Smooth muscle cell (in vitro differentiated cells): ENCODE results near the gene TUBA1B. TPM values are rescaled to one million over a fixed set of nuclear protein-coding genes. Genes with fewer than 3 reads are reported as not detected.
A peak's percentile ranks its signal among the peaks of the same experiment; 100 is the strongest.

Experiments
- DNase-seq: peaks from one replicate; lab custom pipeline; 2025; ENCODE audit not compliant: unreplicated experiment; lab: John Stamatoyannopoulos, UW
- H2AFZ ChIP-seq: fragments of 200-600 bp; sonication (generic); 2 replicates; pipeline ENCODE4 v1.6.0; 2016; ENCODE audit warnings: antibody characterized with exemption, low read depth, mild to moderate bottlenecking
- H3F3A ChIP-seq: fragments of 200-600 bp; sonication (generic); 2 replicates; pipeline ENCODE4 v1.6.0; 2017; ENCODE audit warnings: antibody characterized with exemption, low read depth
- H3K27ac ChIP-seq: fragments of 200-600 bp; sonication (generic); 2 replicates; pipeline ENCODE4 v1.5.1; 2016; ENCODE audit warnings: low read depth, mild to moderate bottlenecking
- H3K27me3 ChIP-seq: fragments of 200-600 bp; sonication (generic); 2 replicates; pipeline ENCODE4 v1.6.1; 2016; ENCODE audit warnings: low read depth, mild to moderate bottlenecking
- H3K36me3 ChIP-seq: fragments of 200-600 bp; sonication (generic); 2 replicates; pipeline ENCODE4 v1.5.1; 2016; ENCODE audit warnings: low read depth
- H3K4me1 ChIP-seq: fragments of 200-600 bp; sonication (generic); 2 replicates; pipeline ENCODE4 v1.5.1; 2016; ENCODE audit warnings: low read depth
- H3K4me2 ChIP-seq: fragments of 200-600 bp; sonication (generic); 2 replicates; pipeline ENCODE4 v1.6.0; 2016; ENCODE audit warnings: mild to moderate bottlenecking
- H3K4me3 ChIP-seq: fragments of 200-600 bp; sonication (generic); 2 replicates; pipeline ENCODE4 v1.5.1; 2016; ENCODE audit warnings: mild to moderate bottlenecking
- H3K79me2 ChIP-seq: fragments of 200-600 bp; sonication (generic); 2 replicates; pipeline ENCODE4 v1.6.0; 2016; ENCODE audit warnings: low read depth, mild to moderate bottlenecking
- H3K9ac ChIP-seq: fragments of 200-600 bp; sonication (generic); 2 replicates; pipeline ENCODE4 v1.6.0; 2016; ENCODE audit warnings: low read depth
- H3K9me3 ChIP-seq: fragments of 200-600 bp; sonication (generic); replicated peaks from 2 replicates; pipeline ENCODE4 v1.5.1; 2016; ENCODE audit warnings: low read depth
- H4K20me1 ChIP-seq: fragments of 200-600 bp; sonication (generic); 2 replicates; pipeline ENCODE4 v1.6.0; 2016; ENCODE audit warnings: low read depth
- WGBS: methylation state at CpG from one replicate; pipeline ENCODE4 v1.1.7; 2016; ENCODE audit warnings: low lambda C conversion rate; 5-methylcytosine and 5-hydroxymethylcytosine counted together
- polyA plus RNA-seq: library from polyadenylated mRNA; unstranded; fragments of >200 nt; fragmentation: Nextera tagmentation; extraction: Ambion mirVana; gene quantifications from 2 replicates; pipeline ENCODE4 v1.2.1, GENCODE V29; 2016
- total RNA-seq: library from RNA; depleted of rRNA; stranded (reverse); fragments of >200 nt; gene quantifications from 2 replicates; pipeline ENCODE4 v1.2.3, GENCODE V29; 2014
- TF ChIP-seq, protein P1 (sequence below): fragments of 200-600 bp; sonication (generic); IDR thresholded peaks from 2 replicates; pipeline ENCODE4 v1.5.1; 2017; ENCODE audit warnings: borderline replicate concordance, mild to moderate bottlenecking, antibody characterized with exemption; ENCODE audit not compliant: insufficient read depth, poor library complexity, severe bottlenecking

The TUBA1B gene
- total and polyA plus RNA-seq, 2 experiments from 2014 or later = 1,405 to 1,427 TPM

DNA sequence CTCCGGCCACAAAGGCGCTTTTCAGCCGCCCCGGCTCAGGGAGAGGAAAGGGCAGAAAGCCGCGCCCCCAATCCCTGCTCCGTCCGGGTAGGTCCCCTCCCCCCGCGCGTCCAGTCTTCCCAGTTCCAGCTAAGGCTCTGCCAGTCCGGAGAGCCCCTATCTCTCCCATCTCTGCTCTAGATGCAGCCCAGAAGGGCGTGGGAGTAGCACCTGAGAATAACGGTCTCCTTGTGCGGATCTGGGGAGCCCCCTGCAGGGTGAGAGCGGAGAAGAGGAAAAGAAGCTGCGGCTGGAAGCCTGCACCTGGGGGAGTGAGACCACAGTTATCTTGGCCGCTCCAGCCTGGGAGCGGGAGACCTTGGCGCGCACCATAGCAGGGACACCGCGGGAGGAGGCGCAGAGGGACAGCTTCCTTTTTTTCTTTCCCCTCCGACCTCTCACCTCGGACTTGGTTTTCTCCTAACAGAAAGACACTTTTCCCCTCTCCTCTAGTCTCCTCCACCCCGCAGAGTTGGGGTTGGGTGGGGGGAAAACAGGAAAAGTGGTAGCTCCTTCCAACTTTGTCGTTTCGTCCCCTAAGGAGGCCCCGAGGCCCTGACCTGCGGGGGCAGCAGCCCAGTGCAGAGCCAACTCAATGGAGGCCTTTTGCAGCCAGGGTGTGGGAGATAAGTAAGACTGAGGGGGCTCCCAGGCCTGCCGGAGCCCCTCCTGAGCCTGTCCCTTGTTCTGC, 38.9 kb downstream of the TUBA1B start:
- Histone ChIP-seq H3K4me1 (peaks cover 33% of the 10 kb centered on the region), H4K20me1 (peaks cover 10% of the 10 kb centered on the region), H3K9me3 (no peaks in the 10 kb centered on the region), H3K27me3 (peaks cover 74% of the 10 kb centered on the region), H3K4me3 (peak overlapping the region; percentile 39), H3K9ac (no peak overlapping the region), H3K36me3 (no peaks in the 10 kb centered on the region), H3K79me2 (no peaks in the 10 kb centered on the region), H3K4me2 (peak overlapping the region; percentile 86), H3F3A (no peaks in the 10 kb centered on the region), H2AFZ (peak overlapping the region; percentile 36), H3K27ac (no peak overlapping the region)
- DNase-seq = no peak
- TF ChIP-seq, protein P1, sequence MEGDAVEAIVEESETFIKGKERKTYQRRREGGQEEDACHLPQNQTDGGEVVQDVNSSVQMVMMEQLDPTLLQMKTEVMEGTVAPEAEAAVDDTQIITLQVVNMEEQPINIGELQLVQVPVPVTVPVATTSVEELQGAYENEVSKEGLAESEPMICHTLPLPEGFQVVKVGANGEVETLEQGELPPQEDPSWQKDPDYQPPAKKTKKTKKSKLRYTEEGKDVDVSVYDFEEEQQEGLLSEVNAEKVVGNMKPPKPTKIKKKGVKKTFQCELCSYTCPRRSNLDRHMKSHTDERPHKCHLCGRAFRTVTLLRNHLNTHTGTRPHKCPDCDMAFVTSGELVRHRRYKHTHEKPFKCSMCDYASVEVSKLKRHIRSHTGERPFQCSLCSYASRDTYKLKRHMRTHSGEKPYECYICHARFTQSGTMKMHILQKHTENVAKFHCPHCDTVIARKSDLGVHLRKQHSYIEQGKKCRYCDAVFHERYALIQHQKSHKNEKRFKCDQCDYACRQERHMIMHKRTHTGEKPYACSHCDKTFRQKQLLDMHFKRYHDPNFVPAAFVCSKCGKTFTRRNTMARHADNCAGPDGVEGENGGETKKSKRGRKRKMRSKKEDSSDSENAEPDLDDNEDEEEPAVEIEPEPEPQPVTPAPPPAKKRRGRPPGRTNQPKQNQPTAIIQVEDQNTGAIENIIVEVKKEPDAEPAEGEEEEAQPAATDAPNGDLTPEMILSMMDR = peak; percentile 24
- 8% methylated on average over 32 of the region's 32 CpGs for WGBS

DNA sequence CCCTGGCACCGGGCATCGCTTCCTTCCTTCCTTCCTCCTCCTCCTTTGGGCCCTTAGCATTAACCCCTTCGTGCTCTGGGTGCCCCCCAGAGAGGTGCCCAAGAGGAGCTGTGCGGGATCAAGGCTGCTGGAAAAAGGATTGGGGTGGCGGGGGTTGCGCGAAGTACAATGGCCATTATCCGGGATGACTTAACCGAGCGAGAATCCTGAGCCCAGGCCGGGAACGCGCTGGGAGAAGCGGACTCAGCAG, 39.4 kb downstream of the TUBA1B start:
- peak overlapping the region; percentile 36 for H2AFZ ChIP-seq
- H3K4me1 ChIP-seq = peaks cover 33% of the 10 kb centered on the region
- H3K36me3 ChIP-seq = no peaks in the 10 kb centered on the region
- TF ChIP-seq, protein P1 = no peak
- H3K9ac ChIP-seq = no peak overlapping the region
- H3K27ac ChIP-seq = no peak overlapping the region
- no peaks in the 10 kb centered on the region for H3F3A ChIP-seq
- WGBS = 2% methylated on average over 14 of the region's 14 CpGs
- H3K79me2 ChIP-seq = no peaks in the 10 kb centered on the region
- DNase-seq = no peak
- H4K20me1 ChIP-seq = peaks cover 7% of the 10 kb centered on the region
- H3K9me3 ChIP-seq = no peaks in the 10 kb centered on the region
- peak overlapping the region; percentile 39 for H3K4me3 ChIP-seq
- peak overlapping the region; percentile 86 for H3K4me2 ChIP-seq
- peaks cover 74% of the 10 kb centered on the region for H3K27me3 ChIP-seq

DNA sequence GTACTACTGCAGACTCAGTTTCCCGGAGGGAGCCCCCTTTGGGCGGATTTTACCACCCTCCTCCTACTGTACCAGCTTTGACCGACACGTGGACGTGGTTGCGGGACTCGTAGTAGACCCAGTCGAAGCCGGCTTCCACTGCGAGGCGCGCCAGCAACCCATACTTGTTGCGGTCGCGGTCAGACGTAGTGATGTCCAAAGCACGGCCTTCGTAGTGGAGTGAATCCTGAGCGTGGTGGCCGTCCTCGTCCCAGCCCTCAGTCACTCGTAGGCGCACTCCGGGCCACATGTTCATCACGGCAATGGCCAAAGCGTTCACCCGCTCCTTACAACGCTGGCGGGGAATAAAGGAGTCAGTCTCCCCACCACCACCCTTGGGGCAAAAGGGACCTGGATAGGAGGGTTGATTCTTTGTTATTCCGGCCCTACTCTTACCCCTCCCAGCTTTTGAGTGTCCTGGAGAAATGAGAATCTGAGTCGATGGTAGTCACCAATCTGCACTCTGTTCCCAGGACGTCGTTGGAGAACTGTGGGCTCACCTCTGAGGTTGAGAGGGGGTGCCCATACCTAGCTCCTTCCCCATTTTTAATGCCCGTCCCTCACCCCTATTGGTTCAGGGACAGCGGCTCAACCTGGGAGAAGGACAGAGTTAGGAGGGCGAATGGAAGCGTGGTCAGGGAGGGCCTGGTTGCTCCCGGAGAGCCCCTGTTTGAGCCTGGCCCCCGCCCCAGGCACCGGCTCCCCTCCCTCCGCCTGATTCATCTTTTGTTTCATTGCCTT, 39.9 kb downstream of the TUBA1B start:
- H2AFZ ChIP-seq = no peak overlapping the region
- H3K27me3 ChIP-seq = peaks cover 74% of the 10 kb centered on the region

More for the DNA sequence above, 39.9 kb downstream of the TUBA1B start:
- Histone ChIP-seq H3K4me3 (no peak overlapping the region), H3K4me2 (peak overlapping the region; percentile 86), H3K9me3 (no peaks in the 10 kb centered on the region), H3K36me3 (no peaks in the 10 kb centered on the region), H3K9ac (no peak overlapping the region), H3K27ac (no peak overlapping the region), H3K79me2 (no peaks in the 10 kb centered on the region), H4K20me1 (peaks cover 3% of the 10 kb centered on the region), H3K4me1 (peaks cover 33% of the 10 kb centered on the region), H3F3A (no peaks in the 10 kb centered on the region)
- 69% methylated on average over 41 of the region's 41 CpGs for WGBS
- TF ChIP-seq, protein P1 = no peak
- DNase-seq = no peak
